ENCODE data around the gene RET. TPM values are rescaled to one million over a fixed set of nuclear protein-coding genes. Genes with fewer than 3 reads are reported as not detected.

The RET gene
- total RNA-seq, 1 donor from 2014 or later, result 0.07 TPM

DNA sequence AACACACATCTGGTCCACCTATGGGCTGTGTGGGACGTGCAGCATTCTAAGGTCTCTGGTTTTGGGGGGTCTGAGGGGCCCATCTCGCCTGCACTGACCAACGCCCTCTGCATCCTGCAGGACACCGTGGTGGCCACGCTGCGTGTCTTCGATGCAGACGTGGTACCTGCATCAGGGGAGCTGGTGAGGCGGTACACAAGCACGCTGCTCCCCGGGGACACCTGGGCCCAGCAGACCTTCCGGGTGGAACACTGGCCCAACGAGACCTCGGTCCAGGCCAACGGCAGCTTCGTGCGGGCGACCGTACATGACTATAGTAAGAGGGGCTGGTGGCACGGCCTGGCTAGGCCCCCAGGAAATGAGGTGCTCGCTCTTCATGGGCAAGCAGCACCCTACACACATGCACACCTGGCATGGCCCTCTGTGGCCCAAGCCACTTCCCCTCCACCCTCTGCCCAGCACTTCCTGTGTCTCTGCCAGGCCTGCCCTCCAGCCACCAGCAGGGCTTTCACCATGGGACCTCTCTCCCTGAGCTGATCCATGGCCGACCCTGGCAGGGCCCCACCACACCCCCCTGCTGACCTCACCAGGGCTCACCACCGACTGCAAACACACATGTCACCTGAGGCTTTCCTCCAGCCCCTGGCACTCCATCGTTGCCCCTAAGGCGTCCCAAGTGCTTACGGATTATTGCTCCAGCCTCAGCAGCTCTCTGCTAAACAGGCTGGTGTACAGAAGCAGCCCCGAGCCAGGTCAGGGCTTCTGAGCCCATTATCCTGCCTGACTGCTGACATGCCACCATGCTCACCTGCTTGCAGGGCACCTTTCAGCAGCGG lies 29.6 kb downstream of the RET start:
- DNase-seq (ENCODE audit: low read depth, low spot score), result no peak

DNA sequence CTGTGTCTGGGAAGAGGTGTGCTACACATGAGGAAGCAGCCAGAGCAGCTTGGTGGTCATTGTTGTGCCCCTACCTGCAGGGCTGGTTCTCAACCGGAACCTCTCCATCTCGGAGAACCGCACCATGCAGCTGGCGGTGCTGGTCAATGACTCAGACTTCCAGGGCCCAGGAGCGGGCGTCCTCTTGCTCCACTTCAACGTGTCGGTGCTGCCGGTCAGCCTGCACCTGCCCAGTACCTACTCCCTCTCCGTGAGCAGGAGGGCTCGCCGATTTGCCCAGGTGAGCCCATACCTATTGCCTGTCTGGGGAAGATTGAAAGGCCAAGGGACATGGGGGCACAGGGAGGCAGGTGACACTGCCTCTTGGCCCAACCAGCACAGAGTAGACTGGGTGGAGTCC lies 32.1 kb downstream of the RET start:
- no peak for DNase-seq (ENCODE audit: low read depth, low spot score)

DNA sequence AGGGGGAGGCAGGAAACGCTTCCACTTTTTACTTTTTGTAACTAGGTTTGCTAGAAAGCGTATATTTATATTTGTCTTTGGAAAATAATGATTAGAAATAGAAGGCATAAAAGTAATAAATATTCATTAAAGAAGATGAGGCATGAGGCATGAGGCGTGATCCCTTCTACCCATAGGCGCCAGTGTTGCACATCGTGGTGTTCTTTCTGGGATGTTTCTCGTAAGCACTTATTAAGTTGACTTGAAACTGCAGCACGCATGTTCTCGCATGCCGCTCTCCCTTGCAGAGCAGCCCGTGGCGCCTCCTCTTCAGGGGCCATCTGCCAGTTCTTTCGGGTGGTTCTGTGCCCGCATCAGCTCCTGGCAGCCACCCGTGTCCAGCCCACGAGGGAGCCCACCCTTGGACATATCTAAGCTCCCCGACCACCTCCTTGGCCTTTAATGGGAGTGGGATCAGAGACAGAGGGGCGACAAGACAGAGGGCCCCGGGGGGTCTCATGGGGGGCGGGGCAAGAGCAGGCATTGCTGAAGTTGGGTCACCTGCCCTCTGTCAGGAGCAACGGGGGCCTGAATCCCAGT lies 32.9 kb downstream of the RET start:
- no peak for DNase-seq (ENCODE audit: low read depth, low spot score)

DNA sequence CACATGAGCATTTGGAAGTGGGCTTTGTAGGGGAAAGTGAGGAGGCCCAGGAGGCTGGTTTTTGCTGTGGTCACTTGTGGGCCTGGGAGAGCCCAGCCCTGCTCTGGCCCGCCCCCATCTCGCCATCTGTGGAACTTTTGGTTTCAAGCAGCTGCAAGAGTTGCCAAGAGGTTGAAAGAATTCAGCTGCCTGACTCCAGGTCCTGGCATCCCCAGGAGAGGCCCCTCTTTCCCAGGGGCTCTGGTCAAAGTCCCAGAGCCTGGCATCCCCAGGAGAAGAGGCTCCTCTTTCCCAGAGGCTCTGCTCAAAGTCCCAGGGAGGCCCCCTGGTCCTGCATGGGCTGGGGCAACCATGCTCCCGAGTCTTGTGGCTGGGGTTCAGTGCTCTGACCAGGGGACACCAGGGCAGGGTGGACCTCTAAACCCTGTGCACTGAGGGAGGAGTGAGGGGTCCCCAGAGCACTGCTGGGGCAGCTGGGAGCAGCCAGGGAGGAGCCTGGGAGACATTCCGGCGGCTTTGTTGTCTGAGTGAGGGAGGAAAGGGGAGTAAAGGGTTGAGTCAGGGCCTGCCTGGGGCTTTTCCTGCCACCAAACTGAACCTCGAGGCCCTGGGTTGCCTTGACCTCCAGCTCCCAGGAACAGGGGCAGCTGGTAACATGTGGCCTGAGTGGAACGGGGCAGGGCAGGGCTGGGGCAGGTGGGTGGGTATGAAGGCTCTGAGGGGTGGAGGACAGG lies 33.6 kb downstream of the RET start:
- DNase-seq (ENCODE audit: low read depth, low spot score), result no peak

DNA sequence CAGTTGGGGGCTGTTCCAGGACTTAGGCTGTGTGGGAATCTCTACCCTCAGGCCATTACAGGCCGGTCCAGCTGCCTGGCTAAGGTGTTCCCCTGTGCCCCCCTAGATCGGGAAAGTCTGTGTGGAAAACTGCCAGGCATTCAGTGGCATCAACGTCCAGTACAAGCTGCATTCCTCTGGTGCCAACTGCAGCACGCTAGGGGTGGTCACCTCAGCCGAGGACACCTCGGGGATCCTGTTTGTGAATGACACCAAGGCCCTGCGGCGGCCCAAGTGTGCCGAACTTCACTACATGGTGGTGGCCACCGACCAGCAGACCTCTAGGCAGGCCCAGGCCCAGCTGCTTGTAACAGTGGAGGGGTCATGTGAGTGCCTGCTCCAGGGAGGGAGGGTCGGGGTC lies 34.2 kb downstream of the RET start:
- DNase-seq (ENCODE audit: low read depth, low spot score), result no peak

DNA sequence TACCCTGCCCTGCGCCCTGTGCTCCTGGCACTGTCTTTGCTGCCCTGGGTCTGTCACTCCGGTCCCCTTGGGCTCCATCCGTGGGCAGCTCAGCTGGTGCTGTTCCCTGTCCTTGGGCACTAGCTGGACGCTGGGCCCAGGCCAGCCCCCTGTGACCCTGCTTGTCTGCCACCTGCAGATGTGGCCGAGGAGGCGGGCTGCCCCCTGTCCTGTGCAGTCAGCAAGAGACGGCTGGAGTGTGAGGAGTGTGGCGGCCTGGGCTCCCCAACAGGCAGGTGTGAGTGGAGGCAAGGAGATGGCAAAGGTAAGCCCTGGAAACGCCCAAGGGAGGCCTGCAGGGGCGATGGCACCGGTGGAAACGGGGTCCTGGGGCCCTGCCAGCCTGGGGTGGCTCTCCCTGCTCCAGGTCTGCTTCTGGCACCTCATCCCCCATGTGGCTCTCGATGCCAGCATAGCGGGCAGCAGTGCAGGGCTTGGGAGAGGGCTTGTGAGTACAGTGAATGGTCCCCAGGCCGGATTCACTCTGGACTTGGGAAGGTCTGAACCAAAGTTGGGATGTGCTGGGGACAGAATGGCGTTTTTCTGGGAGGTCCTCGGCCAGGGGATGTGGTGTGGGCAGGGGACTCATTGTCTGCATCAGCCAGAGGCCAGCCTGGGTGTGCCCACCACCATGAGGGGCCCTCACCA lies 35.2 kb downstream of the RET start:
- DNase-seq (ENCODE audit: low read depth, low spot score), result no peak

DNA sequence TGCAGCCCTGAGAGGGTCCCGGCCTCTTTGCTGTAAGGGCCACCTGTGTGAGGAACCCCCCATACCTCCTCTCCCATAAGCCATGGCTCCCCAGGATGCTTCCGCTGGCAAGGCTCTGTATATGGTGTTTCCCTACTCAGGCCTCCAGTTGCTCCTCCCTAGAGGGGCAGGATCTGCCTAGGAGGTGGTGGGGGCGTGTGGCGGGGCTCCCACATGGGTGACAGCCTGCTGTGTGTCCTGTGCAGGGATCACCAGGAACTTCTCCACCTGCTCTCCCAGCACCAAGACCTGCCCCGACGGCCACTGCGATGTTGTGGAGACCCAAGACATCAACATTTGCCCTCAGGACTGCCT lies 35.7 kb downstream of the RET start:
- no peak for DNase-seq (ENCODE audit: low read depth, low spot score)

DNA sequence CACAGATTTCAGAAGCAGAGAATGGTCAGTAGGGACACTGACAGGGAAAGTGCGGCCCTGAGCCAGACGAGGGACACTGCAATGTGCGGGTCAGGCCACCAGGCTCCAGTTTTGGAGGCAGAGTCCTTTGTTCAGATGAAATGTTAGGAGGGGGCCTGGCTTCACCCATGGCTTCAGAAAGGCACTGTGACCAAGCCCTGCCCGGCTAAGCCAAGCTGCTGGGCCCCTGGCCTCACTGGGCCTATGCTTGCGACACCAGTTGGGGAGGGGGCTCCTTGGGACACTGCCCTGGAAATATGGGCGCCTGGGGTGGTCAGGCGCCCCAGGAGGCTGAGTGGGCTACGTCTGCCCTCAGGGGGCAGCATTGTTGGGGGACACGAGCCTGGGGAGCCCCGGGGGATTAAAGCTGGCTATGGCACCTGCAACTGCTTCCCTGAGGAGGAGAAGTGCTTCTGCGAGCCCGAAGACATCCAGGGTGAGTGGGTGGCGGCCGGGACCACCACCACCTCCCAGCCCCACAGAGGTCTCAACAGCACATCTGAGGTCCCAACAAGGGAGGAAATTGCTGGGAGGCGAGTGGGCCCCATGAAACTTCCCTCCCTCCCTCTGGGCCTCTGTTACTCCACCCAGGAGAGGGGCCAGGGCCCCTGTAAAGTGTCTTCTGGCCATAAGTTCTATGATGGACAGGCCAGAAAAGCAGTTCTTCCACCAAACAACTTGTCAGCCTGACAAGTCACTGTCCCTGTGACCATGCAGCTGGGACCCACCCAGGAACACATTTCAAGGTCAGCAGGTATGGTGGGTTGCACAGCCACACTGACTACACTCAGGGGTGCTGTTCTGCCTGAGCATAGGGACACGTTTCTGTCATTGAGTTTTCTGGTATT lies 36.6 kb downstream of the RET start:
- no peak for DNase-seq (ENCODE audit: low read depth, low spot score)

DNA sequence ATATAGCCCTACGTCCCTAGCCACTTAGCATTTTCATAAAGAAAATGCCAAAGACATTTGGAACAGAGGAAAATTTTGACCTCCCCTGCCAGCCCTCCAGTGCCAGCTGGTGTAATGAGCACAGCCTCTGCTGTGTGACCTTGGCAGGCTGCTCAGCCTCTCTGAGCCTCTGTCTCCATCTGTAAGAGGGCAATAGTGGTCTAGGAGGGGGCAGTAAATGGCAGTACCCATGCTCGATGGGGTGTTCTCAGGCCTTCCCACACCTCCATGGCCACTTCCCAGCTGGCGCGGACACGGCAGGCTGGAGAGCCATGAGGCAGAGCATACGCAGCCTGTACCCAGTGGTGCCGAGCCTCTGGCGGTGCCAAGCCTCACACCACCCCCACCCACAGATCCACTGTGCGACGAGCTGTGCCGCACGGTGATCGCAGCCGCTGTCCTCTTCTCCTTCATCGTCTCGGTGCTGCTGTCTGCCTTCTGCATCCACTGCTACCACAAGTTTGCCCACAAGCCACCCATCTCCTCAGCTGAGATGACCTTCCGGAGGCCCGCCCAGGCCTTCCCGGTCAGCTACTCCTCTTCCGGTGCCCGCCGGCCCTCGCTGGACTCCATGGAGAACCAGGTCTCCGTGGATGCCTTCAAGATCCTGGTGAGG lies 37.3 kb downstream of the RET start:
- DNase-seq (ENCODE audit: low read depth, low spot score), result no peak

DNA sequence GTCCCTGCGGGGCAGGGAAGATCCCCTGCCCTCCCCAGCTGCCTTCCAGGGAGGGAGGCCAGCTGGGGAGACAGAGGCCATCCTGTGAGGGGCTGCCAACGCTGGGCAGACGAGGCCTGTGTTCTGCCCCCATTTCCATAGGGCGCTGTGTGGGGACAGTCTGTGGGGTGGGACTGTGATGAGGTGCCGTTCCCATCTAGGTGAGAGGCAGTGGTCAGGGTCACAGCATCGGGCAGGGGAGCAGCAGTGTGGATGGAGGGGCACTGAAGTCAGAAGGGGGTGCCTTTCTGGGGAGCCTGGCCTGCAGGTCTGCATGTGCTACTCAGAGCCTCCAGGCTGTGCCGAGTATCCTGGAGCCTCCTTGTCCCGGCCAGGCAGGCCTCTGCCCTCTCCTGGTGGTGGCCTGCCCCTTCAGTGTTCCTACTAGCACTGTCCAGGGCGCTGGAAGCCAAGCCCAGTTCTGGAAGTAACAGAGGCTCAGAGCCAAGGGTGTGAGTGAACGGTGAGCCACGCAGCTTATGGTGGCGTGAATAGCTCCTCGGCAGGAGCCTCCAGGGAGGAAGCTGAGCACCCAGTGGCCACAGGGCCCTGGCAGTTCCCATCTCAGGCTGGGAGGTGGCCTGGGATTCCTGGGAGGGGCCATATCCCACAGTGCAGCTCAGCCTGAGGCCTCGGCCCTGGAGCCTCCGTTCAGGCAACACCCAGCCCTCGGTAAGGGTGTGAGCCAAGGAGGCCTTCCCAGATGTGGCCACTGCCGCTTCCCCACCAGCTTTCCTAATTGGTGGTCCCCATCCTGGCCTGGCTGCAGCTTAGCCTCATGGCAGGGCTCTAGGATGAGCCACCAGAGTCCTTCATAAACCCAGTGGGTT lies 38.1 kb downstream of the RET start:
- DNase-seq (ENCODE audit: low read depth, low spot score), result no peak

DNA sequence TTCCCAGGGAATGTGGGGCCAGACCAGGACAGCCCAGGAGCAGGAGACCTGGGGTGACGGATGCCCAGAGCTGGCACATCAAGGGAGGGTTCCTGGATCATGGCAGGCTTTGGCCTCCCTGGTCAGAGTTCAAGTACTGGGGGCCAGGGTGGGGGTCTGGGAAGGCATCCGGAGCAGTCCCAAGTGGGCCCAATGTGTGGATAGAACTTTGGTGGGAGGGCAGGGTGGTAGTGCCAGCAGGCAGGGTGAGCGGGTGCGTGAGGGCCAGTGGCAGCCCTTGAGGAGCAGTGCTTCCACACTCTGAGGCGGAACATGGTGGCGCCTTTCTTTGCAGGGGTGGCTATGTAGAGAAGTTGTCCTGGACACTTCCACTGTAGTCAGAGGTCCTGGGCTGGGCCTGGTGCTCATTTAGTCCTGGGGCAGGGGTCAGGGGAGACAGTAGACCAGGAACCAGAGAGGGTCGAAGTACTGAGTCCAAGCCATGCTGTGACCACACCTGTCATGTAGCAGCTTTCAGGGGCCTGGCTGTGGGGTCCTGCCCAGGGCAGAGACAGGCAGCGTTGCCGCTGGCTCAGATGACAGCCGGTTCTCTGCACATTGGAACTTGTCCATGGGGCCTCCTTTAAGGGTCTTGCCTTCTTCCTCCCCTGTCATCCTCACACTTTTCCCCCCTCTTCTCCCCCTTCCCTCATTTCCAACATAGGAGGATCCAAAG lies 39.2 kb downstream of the RET start:
- DNase-seq (ENCODE audit: low read depth, low spot score), result no peak

DNA sequence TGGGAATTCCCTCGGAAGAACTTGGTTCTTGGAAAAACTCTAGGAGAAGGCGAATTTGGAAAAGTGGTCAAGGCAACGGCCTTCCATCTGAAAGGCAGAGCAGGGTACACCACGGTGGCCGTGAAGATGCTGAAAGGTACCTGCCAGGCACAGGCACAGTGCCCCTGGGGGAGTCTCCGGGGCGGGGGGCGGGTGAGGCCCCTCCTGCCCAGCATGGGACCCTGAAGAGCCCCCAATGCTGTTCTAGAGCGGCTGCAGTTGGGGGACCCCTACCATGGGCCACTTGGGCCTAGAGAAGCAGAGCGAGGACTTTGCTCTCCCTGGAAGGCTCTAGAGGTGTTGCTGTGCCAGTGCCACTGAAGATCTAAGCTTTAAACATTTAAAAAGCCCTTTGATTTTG lies 39.7 kb downstream of the RET start:
- DNase-seq (ENCODE audit: low read depth, low spot score), result no peak

DNA sequence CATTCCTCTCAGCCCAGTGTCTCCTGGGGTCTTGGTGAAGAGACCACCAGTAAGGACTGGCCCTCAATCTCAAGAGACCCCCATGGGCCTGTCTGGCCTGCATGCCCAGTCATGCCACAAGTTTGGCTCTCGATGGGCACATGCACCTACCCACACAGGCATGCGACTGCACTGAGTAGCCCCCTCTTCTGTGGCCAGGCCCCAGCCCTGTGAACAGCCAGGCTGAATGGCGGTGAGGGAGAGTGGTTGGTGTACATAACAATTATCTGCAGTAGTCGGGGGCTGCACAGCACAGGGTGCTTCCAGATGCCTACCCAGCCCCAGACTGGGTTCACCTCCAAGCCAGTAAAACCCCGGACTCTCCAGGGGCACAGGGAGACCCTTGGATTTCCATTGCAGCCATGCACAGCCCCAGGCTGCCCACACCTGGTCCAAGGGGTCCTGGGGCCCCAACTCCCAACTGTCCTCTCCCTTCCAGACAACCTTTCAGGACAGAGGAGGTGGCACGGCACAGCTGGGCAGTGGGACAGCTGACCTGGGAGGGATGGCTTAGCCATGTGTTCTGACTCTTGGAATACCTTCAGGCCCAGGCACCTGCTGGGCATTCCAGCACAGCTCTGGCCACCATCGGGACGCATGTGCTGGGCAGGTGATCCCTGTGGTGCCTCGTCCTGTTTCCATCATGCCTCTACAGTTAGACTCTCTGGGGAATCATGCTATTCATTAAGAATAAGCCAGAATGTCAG lies 40.3 kb downstream of the RET start:
- DNase-seq (ENCODE audit: low read depth, low spot score), result no peak

DNA sequence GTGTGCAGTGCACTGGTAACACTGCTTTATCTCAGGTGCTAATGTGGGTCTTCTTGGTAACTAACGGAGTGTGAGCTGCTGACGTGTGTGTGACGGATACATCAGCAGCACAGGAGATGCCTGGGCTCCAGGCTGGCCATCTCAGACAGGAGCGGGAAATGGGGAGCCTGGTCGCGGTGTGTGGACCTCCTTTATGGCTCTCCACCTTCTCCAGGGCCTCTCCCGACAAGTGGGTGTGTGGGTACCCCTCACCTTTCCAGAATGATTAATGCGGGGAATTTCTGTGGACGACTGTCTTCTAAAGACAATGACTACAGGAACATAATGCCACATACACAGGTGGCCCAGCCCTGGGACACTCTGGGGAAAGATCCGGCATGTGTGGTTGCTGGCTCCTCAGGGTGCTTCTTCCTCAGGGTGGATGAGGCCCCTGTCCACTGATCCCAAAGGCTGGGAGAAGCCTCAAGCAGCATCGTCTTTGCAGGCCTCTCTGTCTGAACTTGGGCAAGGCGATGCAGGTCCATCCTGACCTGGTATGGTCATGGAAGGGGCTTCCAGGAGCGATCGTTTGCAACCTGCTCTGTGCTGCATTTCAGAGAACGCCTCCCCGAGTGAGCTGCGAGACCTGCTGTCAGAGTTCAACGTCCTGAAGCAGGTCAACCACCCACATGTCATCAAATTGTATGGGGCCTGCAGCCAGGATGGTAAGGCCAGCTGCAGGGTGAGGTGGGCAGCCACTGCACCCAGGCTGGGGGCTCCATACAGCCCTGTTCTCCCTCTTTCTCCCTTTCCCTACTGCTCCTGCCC lies 41.1 kb downstream of the RET start:
- DNase-seq (ENCODE audit: low read depth, low spot score), result no peak

DNA sequence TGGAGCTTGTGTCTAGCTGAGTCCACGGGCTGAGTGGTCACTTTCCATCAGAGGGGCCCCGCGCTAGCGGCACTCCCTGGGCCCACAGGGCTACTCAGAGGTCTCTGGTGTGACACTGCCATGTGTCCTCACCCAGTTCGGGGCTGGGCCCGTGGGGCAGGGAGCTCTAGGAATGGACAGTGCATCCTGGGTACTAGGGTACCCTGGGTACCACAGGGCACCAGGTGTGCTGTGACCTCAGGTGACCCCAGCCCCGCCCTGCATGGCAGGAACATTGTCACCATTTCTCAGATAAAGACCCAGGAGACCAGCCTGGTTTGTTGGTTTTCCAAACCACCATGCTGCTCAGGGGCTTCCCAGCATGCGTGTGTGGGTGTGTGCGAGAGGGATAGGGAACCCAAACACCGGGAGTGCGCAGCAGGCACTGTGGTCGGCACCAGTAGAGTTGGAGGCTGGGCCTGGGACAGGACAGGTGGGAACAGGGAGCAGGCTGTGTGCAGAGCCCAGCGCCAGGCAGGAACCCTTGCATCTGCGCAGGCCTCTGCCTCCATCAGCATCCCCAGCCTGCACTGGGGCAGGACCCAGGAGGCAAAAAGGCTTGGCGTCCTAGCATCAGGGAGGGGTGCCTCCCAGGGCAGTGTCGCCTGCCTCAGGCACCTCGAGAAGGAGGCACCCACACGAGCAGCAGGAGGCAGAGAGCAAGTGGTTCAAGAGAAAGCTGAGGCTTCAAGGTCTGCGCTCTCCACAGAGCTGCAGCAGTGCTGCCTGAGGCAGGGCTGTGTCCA lies 42.0 kb downstream of the RET start:
- no peak for DNase-seq (ENCODE audit: low read depth, low spot score)

DNA sequence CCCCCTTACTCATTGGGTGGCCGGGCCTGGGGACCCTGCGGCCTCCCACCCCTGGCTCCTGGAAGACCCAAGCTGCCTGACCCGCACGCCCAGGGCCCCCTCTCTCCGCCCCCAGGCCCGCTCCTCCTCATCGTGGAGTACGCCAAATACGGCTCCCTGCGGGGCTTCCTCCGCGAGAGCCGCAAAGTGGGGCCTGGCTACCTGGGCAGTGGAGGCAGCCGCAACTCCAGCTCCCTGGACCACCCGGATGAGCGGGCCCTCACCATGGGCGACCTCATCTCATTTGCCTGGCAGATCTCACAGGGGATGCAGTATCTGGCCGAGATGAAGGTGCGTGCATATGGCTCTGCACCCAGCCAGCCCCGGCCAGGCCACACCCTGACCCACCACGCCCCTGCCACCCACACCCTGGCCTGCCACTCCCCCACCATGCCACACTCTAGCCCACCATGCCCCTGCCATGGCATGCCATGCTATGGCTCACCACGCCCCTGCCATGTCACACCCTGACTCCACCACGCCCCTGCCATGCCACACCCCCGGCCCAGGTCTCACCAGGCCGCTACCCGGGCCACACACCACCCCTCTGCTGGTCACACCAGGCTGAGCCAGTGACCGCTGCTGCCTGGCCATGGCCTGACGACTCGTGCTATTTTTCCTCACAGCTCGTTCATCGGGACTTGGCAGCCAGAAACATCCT lies 42.7 kb downstream of the RET start:
- DNase-seq (ENCODE audit: low read depth, low spot score), result no peak
